Mesenteric fat pad (tissue), 1 donor: ENCODE data around the gene KANK3. TPM values are rescaled to one million over a fixed set of nuclear protein-coding genes. Genes with fewer than 3 reads are reported as not detected.
A peak's percentile ranks its signal among the peaks of the same experiment; 100 is the strongest.
"Not testable (repeated sequence)": the region's sequence is repeated elsewhere in the genome, so short reads cannot be mapped to it uniquely, and the experiment has no call there.

Experiments
- DNase-seq: peaks from one replicate; pipeline ENCODE4 v3.0.0-alpha.2; 2020; ENCODE audit warnings: low spot score
- total RNA-seq: library from RNA; stranded (reverse); fragmentation: NEBNext Ultra II Directional; extraction: Animal tissue kit (Norgen Biotek cat#: 25700); gene quantifications from one replicate; pipeline ENCODE4 v1.2.1, GENCODE V29; 2021
- donor health status: DM: yes; HTN: yes; CAD: no.

Gene KANK3
- total RNA-seq, 1 donor from 2014 or later = 28.6 TPM

DNA sequence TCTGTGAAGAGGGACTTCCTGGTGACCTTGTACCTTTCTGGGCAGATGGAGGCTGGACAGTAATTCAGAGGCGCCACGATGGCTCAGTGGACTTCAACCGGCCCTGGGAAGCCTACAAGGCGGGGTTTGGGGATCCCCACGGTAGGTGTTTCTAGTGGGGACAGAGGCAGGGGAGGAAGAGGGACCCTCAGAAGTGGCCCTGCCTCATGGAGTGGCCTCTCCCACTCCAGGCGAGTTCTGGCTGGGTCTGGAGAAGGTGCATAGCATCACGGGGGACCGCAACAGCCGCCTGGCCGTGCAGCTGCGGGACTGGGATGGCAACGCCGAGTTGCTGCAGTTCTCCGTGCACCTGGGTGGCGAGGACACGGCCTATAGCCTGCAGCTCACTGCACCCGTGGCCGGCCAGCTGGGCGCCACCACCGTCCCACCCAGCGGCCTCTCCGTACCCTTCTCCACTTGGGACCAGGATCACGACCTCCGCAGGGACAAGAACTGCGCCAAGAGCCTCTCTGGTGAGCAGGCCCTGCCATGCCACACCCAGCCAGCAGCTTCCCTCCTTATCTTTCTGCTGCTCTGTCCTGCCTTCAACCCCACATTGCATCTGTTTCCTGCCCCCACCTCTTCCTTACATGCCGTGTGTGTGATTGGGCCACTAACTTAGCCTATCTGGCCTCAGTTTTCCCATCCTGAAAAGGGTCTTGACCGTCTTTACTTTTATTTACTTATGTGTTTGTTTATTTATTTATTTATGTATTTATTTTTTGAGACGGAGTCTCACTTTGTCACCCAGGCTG lies 28.1 kb upstream of the KANK3 start:
- DNase-seq = no peak

DNA sequence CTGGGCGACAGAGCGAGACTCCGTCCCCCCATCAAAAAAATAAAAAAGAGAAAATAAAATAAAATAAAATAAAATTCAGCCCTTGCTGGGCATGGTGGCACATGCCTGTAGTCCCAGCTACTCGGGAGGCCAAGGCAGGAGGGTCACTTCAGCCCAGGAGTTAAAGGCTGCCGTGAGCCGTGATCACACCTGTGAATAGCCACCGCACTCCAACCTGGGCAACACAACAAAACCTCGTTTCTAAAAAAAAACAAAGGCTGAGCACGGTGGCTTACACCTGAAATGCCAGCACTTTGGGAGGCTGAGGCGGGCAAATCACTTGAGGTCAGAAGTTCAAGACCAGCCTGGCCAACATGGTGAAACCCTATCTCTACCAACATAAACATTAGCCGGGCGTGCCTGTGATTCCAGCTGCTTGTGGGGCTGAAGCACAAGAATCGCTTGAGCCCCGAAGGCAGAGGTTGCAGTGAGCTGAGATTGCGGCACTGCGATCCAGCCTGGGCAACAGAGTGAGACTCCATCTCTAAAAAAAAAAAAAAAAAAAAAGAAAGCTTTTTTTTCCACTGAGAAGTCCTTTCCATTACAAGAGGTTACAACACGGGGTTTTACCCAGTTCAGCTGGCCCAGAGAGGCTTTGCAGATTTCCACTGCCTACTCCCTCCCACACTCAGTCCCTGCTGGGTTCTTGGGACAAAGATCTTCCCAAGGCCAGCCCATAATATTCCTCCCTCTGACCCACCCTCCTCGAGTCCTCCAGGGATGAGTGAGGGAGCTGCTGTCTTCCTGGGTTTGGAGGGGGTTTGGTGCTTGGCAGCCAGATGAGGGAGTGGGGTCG lies 27.3 kb upstream of the KANK3 start:
- DNase-seq = no peak

DNA sequence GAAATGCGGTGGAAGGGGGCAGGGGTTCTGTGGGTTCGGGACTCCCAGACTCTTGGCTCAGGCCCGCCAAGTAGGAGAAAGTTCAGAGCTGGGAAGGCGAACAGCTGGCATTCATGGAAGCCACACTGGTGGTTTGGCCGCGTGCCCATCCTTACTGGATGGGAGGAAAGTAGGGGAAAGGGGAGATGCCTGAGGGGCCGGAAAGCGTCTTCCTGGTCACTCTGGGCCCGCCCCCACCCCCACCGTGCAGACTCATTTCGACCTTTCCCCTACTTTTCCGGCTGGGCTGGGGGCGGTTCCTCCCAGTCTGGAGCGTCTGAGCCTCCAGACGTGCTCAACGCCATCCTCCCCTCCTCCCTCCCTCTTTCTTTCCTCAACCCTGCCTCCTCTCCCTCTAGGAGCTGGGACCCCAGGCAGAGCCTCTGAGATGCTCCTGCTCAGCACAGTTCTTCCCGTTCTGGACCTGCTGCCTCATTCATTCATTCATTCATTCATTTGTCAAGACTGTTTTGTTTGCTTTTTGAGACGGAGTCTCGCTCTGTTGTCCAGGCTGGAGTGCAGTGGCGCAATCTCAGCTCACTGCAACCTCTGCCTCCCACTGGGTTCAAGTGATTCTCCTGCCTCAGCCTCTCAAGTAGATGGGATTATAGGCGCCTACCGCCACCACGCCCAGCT lies 24.4 kb upstream of the KANK3 start:
- peak; percentile 94 for DNase-seq

DNA sequence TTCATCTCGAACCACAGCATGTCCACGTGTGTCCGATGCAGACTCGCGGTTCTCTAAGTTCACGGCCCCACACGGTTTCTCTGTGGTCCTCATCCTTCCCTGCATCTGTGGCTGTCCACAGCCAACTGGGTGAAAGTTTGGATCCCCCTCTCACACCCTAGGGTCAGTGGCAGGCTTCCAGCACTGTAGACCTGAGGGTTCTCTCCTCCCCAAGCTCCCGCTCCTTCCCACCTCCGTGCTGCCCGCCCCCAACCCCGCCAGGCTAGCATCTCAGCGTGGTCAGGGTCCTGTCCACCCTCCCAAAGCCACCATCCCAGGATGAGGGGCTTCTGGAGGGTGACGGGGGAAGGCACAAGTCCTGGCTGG lies 23.9 kb upstream of the KANK3 start:
- DNase-seq = no peak

DNA sequence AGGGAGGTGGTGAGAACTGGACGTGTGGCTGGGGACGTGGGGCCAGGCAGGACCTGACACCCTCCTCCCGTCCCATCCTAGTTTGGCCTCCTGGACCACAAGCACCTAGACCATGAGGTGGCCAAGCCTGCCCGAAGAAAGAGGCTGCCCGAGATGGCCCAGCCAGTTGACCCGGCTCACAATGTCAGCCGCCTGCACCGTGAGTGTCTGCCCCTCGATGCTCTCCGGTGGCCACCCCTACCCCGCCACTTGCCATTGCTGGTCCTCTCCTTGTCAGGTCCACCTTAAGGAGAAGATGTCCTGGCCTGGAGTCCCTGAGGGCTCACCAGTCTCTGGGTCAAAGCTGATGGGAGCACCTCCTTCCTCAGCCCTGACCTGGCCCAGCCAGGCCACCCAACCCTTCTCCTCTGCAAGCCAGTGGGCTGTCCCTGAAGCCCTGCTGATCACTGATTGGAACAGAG lies 23.1 kb upstream of the KANK3 start:
- DNase-seq = no peak

DNA sequence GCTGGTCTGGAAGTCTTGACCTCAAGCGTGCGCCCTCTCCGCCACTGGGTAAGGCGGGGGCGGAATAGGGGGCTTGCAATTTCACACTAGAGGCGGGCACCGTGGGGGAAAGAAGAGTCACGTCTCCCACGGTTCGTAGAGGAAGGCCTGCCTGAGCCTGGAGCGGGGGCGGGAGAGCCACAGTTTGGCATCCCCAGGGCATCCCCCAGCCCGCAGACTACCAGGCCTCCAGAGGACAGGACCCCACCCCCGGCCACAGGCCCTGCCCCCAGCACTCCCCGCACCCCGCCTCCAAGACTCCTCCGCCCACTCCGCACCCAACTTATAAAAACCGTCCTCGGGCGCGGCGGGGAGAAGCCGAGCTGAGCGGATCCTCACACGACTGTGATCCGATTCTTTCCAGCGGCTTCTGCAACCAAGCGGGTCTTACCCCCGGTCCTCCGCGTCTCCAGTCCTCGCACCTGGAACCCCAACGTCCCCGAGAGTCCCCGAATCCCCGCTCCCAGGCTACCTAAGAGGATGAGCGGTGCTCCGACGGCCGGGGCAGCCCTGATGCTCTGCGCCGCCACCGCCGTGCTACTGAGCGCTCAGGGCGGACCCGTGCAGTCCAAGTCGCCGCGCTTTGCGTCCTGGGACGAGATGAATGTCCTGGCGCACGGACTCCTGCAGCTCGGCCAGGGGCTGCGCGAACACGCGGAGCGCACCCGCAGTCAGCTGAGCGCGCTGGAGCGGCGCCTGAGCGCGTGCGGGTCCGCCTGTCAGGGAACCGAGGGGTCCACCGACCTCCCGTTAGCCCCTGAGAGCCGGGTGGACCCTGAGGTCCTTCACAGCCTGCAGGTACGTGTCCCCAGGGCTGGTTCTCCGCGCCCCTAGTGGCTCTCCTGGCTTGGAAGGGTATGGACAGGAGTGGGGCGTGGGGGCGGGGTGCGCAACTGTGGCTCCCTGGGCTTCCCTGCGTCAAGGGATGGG lies 21.0 kb upstream of the KANK3 start, which contains the start of gene ANGPTL4:
ANGPTL4 (plus strand) TSS at position 353 of the 969 bp plus-strand sequence; CDS start at position 520, 167 bp downstream.
- peak; percentile 94 for DNase-seq

DNA sequence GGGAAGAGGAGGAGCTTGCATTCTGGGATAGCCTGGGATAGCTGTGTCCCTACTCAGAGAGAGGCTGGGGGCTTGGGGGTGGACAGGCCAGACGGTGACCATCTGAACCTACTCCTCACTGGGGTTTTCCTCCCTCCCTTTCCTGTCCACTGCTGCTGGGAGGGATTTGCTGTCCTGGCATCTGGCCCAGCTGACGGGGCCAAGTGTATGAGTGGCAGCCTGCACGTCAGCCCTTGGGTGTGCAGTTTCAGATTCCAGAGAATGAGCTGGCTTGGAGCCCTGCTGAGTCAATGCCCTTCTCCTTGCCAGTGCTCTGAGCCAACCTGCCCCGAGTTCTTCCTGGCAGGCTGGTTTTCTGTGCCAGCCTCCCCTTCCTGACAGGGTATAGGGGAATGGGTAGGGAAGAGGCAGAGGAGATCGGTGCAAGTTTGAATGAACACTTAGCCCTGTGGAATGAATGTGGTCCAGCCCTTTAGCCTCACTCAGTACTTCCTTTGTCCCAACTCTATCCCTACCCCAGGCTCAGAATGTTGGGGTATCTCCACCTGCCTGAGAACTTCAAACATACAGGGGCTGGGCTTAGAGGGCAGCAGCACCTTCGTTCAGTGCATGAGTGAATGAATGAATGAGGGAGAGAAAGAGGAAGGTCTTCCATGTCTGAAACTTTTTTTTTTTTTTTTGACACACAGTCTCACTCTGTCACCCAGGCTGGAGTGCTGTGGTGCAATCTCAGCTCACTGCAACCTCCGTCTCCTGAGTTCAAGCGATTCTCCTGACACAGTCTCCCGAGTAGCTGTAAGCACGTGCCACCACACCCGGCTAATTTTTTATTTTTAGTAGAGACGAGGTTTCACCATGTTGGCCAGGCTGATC lies 19.1 kb upstream of the KANK3 start:
- DNase-seq = peak; percentile 97

DNA sequence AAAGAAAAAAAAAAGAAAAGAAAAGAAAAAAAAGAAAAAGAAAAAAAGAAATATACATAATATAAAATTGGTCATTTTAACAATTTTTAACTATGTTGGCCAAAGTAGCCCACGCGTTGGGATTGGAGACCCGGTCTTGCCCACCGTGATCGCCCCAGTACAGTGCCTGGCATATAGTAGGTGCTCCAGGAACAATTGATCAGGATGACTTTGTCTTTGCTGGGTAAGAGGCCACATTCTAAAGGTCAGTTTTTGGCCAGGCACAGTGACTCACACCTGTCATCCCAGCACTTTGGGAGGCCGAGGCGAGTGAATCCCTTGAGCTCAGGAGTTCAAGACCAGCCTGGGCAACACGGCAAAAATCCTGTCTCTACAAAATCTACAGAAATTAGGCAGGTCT lies 17.1 kb upstream of the KANK3 start:
- no peak for DNase-seq

DNA sequence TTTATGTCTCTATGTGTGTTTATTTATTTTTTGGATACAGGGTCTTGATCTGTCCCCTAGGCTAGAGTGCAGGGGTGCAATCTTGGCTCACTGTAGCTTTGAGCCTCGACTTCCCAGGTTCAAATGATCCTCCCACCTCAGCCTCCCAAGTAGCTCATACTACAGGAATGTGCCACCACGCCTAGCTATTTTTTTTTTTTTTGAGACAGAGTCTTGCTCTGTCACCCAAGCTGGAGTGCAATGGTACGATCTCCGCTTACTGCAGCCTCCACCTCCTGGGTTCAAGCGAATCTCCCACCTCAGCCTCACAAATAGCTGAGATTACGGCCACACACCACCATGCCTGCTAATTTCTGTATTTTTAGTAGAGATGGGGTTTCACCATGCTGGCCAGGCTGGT lies 15.9 kb upstream of the KANK3 start:
- no peak for DNase-seq

DNA sequence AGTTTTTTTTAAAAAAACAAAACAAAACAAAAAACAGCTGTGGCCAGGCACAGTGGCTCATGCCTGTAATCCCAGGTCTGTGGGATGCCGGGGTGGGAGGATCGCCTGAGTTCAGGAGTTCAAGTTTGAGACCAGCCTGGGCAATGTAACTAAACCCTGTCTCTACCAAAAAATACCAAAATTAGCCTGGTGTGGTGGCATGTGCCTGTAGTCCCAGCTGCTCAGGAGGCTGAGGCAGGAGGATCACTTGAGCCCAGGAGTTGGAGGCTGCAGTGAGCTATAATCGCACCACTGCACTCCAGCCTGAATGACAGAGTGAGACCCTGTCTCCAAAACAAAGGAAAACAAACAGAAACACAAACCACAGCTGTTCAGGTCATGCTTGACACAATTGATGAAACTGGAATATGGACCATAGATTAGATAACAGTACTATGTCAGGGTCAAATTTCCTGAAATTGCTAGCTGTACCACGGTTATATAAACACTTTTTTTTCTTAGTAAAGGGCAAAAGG lies 14.0 kb upstream of the KANK3 start:
- DNase-seq = no peak

DNA sequence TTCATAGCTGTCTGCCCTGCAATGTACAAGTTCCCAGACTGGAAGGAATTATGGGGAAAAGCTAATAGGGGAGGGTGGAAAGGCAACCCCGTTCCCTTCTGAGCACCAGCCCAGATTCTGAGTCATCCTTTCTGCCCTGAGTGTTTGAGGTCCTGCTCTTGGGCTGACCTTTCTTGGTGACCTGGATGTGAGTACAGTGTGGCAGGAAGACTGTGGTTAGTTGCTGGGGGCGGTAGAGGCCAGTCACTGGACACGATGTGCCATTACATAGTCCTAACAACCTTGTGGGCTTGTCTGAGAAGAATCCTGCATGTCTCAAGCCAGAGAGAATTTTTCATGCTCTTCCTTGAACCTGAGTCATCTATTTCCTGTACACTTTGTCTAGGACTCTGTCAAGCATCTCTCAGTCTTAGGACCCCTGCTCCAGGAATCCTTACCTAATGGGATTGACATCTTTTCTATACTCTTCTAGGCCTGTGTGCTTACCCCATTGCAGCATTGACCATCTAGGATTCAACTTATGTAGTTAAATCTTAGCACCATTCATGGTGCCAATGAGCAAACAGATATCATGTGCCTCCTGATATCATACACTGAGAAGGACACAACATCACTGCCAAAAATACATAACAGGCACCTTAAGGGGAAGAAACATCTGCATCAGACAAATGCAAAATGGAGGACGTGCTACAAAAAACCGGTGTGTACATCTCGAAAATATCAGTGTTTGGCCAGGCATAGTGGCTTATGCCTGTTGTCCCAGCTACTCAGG lies 12.8 kb upstream of the KANK3 start:
- DNase-seq = no peak

DNA sequence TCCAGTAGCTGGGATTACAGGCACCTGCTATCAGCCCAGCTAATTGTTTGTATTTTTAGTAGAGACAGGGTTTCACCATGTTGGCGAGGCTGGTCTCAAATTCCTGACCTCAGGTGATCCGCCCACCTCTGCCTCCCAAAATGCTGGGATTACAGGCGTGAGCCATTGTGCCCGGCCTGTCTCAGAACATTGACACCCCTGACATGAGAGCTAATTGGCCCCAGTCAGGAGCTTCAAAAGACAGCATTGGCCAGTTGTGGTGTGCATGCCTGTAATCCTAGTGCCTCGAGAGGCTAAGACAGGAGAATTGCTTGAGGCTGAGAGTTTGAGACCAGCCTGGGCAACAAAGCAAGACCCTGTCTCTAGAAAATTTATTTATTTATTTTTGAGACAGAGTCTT lies 9.8 kb upstream of the KANK3 start:
- DNase-seq = not testable (repeated sequence)

DNA sequence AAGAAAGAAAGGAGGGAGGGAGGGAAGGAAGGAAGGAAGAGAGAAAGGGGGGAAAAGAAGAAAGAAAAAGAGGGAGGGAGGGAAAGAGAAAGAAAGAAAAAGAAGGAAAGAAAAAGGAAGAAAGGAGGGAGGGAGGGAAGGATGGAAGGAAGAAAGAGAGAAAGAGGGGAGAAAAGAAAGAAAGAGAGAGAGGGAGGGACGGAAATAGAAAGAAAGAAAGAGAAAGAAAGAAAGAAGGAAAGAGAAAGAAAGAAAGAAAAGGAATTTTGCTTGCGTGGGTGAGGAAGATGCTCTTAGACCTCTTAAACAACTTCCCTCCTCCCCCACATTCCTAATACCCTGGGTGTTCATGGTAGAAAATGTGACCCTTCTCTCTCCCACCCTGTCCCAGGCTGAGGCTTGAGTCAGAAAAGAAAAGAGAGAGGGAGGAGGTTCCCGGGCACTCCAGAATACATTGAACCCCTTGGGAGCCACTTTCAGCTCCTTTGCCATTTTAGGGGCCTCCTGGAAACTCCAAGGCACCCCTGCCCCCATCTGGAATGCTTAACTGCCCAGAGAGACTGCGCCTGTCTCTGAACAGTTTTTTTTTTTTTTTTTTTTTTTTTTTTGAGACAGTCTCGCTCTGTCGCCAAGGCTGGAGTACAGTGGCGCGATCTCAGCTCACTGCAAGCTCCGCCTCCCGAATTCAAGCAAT lies 9.2 kb upstream of the KANK3 start:
- DNase-seq = no peak

DNA sequence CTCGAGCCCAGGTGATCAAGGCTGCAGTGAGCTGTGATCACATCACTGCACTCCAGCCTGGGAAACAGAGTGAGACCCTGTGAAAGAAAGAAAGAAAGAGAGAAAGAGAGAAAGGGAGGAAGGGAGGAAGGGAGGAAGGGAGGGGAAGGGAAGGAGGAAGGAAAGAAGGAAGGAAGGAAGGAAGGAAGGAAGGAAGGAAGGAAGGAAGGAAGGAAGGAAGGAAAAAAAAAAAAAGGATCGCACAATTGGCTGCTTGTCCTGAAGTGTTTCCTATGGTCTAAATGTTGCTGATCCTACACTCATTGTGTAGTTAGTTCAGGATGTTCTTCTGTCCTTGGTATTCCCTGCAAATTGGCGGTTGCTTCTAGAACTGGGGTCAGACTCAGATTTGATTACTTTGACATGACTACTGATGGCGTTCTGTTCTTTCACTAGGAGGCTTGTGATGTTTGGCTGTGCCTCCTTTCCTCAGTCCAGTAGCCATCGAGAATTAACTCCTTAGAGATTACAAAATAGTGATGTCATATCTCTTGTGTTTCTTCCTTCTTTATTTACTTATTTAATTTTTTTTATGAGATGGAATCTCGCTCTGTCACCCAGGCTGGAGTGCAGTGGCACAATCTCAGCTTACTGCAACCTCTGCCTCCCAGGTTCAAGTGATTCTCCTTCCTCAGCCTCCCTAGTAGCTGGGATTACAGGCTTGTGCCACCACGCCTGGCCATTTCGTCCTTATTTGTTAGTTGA lies 6.7 kb upstream of the KANK3 start:
- not testable (repeated sequence) for DNase-seq

DNA sequence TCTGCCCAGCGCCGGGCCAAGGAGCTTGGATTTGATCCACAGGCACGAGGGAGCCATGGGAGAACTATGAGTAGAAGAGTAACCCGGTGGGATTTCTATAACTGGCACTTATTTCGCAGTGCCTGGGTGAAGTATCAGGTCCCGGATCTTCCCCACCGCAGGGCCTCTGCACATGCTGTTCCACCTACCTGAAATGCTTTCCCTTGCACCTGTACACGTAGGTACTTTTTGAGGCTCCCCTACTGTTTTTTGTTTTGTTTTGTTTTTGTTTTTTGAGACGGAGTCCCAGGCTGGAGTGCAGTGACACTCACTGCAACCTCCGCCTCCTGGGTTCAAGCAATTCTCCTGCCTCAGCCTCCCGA lies 402 bp upstream of the KANK3 start:
- no peak for DNase-seq

DNA sequence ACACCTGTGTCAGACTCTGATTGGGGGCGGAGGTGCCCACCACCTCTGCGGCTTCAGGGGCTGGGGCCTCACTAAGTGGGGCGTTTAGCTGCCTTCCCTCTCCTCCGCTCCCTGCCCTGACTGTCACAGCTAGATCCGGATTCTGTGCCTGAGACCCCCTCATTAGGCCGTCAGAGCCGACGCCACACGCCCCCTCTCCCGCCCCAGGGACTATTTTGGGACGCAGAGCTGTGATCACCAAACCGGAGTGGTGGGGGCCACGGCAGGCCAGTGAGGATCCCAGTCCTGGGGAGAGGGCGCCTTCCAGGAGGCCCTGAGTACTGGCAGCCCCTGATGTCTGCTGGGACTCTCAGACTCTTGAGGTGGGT lies 762 bp downstream of the KANK3 start:
- no peak for DNase-seq

DNA sequence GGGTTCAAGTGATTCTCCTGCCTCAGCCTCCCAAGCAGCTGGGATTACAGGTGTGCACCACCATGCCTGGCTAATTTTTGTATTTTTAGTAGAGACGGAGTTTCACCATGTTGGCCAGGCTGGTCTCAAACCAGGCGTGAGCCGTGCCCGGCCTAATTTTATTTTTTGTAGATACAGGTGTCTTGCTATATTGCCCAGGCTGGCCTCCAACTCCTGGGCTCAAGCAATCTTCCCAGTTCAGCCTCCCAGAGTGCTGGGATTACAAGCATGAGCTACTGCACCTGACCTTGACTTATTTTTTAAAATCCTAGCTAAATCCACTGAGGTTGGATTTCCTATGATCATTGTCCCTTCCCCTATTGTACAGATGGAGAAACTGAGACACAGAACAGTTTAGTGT lies 1.6 kb downstream of the KANK3 start:
- DNase-seq = not testable (repeated sequence)
